ENCODE data around the gene FNIP1. TPM values are rescaled to one million over a fixed set of nuclear protein-coding genes. Genes with fewer than 3 reads are reported as not detected.
"Not testable (repeated sequence)": the region's sequence is repeated elsewhere in the genome, so short reads cannot be mapped to it uniquely, and the experiment has no call there.

The FNIP1 gene
- total and polyA plus RNA-seq, 2 of the 8 experiments (the other 6 are each of a cell fraction or from before 2014, with no cell fraction given) = 3.5 to 17.3 TPM

GRCh38 chr5:131842971-131843370, 46.2 kb upstream of the FNIP1 start:
- H3K4me1 ChIP-seq (replicated peaks in 1 of 4; ENCODE audit: control insufficient read depth in 3 of 4, insufficient read depth in 4 of 4, low read length in 3 of 4); H4K5ac ChIP-seq (ENCODE audit: insufficient read length, low read depth, low read length); H4K91ac ChIP-seq (replicated peaks; ENCODE audit: insufficient read length, low read length); H3K14ac ChIP-seq (ENCODE audit: insufficient read length); H2AK5ac ChIP-seq (ENCODE audit: low read depth, low read length); H2BK120ac ChIP-seq (replicated peaks; ENCODE audit: low read depth, low read length); FAIRE-seq; H2BK20ac ChIP-seq (ENCODE audit: low read length); H3K23ac ChIP-seq (ENCODE audit: insufficient read length); H3K27ac ChIP-seq (ENCODE audit: low read depth, low read length); DNase-seq (ENCODE audit: low read depth in 1 of 2, low spot score in 2 of 2); H3K23me2 ChIP-seq (ENCODE audit: low read depth, low read length); H3K27me3 ChIP-seq (replicated peaks in 1 of 4; ENCODE audit: control insufficient read depth in 3 of 4, extremely low read depth in 1 of 4, insufficient read depth in 3 of 4, low read length in 3 of 4); H3K4me2 ChIP-seq (ENCODE audit: insufficient read depth in 1 of 2, low read depth in 2 of 2, low read length in 2 of 2); H4K20me1 ChIP-seq (replicated peaks in 1 of 2; ENCODE audit: control insufficient read depth in 1 of 2, insufficient read depth in 2 of 2, low read length in 2 of 2); H3K56ac ChIP-seq (replicated peaks; ENCODE audit: insufficient read length, low read depth, low read length); H3K79me2 ChIP-seq (ENCODE audit: control insufficient read depth in 1 of 2, insufficient read depth in 2 of 2, low read length in 2 of 2); H3K36me3 ChIP-seq (ENCODE audit: control insufficient read depth in 2 of 4, insufficient read depth in 4 of 4, low read length in 3 of 4); H3K79me1 ChIP-seq (ENCODE audit: low read depth, low read length); H3K9ac ChIP-seq (replicated peaks in 1 of 4; ENCODE audit: extremely low read depth in 1 of 4, low read depth in 3 of 4, low read length in 3 of 4); H2AFZ ChIP-seq (ENCODE audit: low read length); H3K4me3 ChIP-seq (ENCODE audit: extremely low read depth in 1 of 4, insufficient read depth in 2 of 4, low read depth in 3 of 4, low read length in 4 of 4); H2BK15ac ChIP-seq (ENCODE audit: low read length); H3K18ac ChIP-seq (ENCODE audit: extremely low read depth, low read length); POLR2A ChIA-PET (ENCODE audit: partially characterized antibody); H2BK12ac ChIP-seq (ENCODE audit: low read depth, low read length); H2BK5ac ChIP-seq (ENCODE audit: low read depth, low read length); CTCF ChIA-PET (ENCODE audit: partially characterized antibody); H3K4ac ChIP-seq (replicated peaks; ENCODE audit: insufficient read length, low read depth, low read length); H4K8ac ChIP-seq (ENCODE audit: extremely low read depth, insufficient read depth, low read length): not testable (repeated sequence)
- H3K9me3 ChIP-seq (ENCODE audit: insufficient read depth in 2 of 2, low read depth in 1 of 2, low read length in 1 of 2) = peaks cover 20 to 23% of the 10 kb centered on the region in 2 experiments
- 71% methylated on average over 1 of the region's 1 CpG; no CpG with 5 or more reads in 1 of the 2 experiments for WGBS, 2 experiments (ENCODE audit: extremely low coverage in 1 of 2, insufficient coverage in 1 of 2, insufficient read length in 1 of 2, insufficient replicate concordance in 2 of 2, low coverage in 1 of 2, low lambda C conversion rate in 2 of 2, missing lambda C conversion rate in 1 of 2)

GRCh38 chr5:131832702-131833101, 35.9 kb upstream of the FNIP1 start:
- H4K5ac ChIP-seq (ENCODE audit: insufficient read length, low read depth, low read length); H3K4me1 ChIP-seq (replicated peaks in 1 of 4; ENCODE audit: control insufficient read depth in 3 of 4, insufficient read depth in 4 of 4, low read length in 3 of 4); H3K27me3 ChIP-seq (replicated peaks in 1 of 4; ENCODE audit: control insufficient read depth in 3 of 4, extremely low read depth in 1 of 4, insufficient read depth in 3 of 4, low read length in 3 of 4); H4K20me1 ChIP-seq (replicated peaks in 1 of 2; ENCODE audit: control insufficient read depth in 1 of 2, insufficient read depth in 2 of 2, low read length in 2 of 2); H3K4ac ChIP-seq (replicated peaks; ENCODE audit: insufficient read length, low read depth, low read length); H3K9ac ChIP-seq (replicated peaks in 1 of 4; ENCODE audit: extremely low read depth in 1 of 4, low read depth in 3 of 4, low read length in 3 of 4); H2BK20ac ChIP-seq (ENCODE audit: low read length); H3K4me3 ChIP-seq (ENCODE audit: extremely low read depth in 1 of 4, insufficient read depth in 2 of 4, low read depth in 3 of 4, low read length in 4 of 4); H2BK5ac ChIP-seq (ENCODE audit: low read depth, low read length); H2AK5ac ChIP-seq (ENCODE audit: low read depth, low read length); H2AFZ ChIP-seq (ENCODE audit: low read length); H4K8ac ChIP-seq (ENCODE audit: extremely low read depth, insufficient read depth, low read length); H4K91ac ChIP-seq (replicated peaks; ENCODE audit: insufficient read length, low read length); H3K27ac ChIP-seq (ENCODE audit: low read depth, low read length); DNase-seq (ENCODE audit: low read depth in 1 of 2, low spot score in 2 of 2); H3K4me2 ChIP-seq (ENCODE audit: insufficient read depth in 1 of 2, low read depth in 2 of 2, low read length in 2 of 2); FAIRE-seq; H2BK15ac ChIP-seq (ENCODE audit: low read length); H2BK120ac ChIP-seq (replicated peaks; ENCODE audit: low read depth, low read length); CTCF ChIA-PET (ENCODE audit: partially characterized antibody); POLR2A ChIA-PET (ENCODE audit: partially characterized antibody); H3K56ac ChIP-seq (replicated peaks; ENCODE audit: insufficient read length, low read depth, low read length); H3K14ac ChIP-seq (ENCODE audit: insufficient read length); H2BK12ac ChIP-seq (ENCODE audit: low read depth, low read length); H3K23ac ChIP-seq (ENCODE audit: insufficient read length); H3K23me2 ChIP-seq (ENCODE audit: low read depth, low read length); H3K79me2 ChIP-seq (ENCODE audit: control insufficient read depth in 1 of 2, insufficient read depth in 2 of 2, low read length in 2 of 2); H3K36me3 ChIP-seq (ENCODE audit: control insufficient read depth in 2 of 4, insufficient read depth in 4 of 4, low read length in 3 of 4); H3K79me1 ChIP-seq (ENCODE audit: low read depth, low read length); H3K18ac ChIP-seq (ENCODE audit: extremely low read depth, low read length): not testable (repeated sequence)
- 100% methylated on average over 2 of the region's 2 CpGs; no CpG with 5 or more reads in 1 of the 2 experiments for WGBS, 2 experiments (ENCODE audit: extremely low coverage in 1 of 2, insufficient coverage in 1 of 2, insufficient read length in 1 of 2, insufficient replicate concordance in 2 of 2, low coverage in 1 of 2, low lambda C conversion rate in 2 of 2, missing lambda C conversion rate in 1 of 2)
- peaks cover 0 to 13% of the 10 kb centered on the region in 2 experiments; a peak in 2 of 4 replicates for H3K9me3 ChIP-seq (ENCODE audit: insufficient read depth in 2 of 2, low read depth in 1 of 2, low read length in 1 of 2)
